ENCODE data around the gene MDFIC. TPM values are rescaled to one million over a fixed set of nuclear protein-coding genes. Genes with fewer than 3 reads are reported as not detected.

Gene MDFIC
- total RNA-seq, 1 donor from 2014 or later = 7.1 TPM

GRCh38 chr7:115066050-115066449 is 144.2 kb downstream of the MDFIC start:
- H3K4me1 Mint-ChIP-seq = peaks cover 22% of the 10 kb centered on the region
- H3K4me1 ChIP-seq = no peaks in the 10 kb centered on the region
- no peak overlapping the region for H3K4me2 ChIP-seq
- H3K27ac ChIP-seq = no peak overlapping the region
- peak overlapping the region; percentile 63 for H2AFZ ChIP-seq (replicated peaks)
- no peak overlapping the region for H3K4me3 Mint-ChIP-seq
- no peaks in the 10 kb centered on the region for H3K27me3 ChIP-seq
- no peaks in the 10 kb centered on the region for H3K27me3 Mint-ChIP-seq (ENCODE audit: insufficient read depth, low read depth)
- no peaks in the 10 kb centered on the region for H3K9me3 ChIP-seq (ENCODE audit: low read depth)
- no peak overlapping the region for H3K4me3 ChIP-seq
- H3K36me3 Mint-ChIP-seq = no peaks in the 10 kb centered on the region
- DNase-seq (ENCODE audit: low spot score) = peak; percentile 20
- no peaks in the 10 kb centered on the region for H3K79me2 ChIP-seq (ENCODE audit: low read depth)
- H3F3A ChIP-seq (ENCODE audit: low read depth) = no peaks in the 10 kb centered on the region
- no peaks in the 10 kb centered on the region for H4K20me1 ChIP-seq (ENCODE audit: low read depth)
- no peak for TF ChIP-seq CTCF (IDR thresholded peaks at IDR 0.05)
- no peak for TF ChIP-seq EZH2phosphoT487 (IDR thresholded peaks at IDR 0.05)
- no peak for TF ChIP-seq EZH2 (IDR thresholded peaks at IDR 0.05)
- H3K9me3 Mint-ChIP-seq = no peaks in the 10 kb centered on the region
- no peak overlapping the region for H3K27ac Mint-ChIP-seq
- no peaks in the 10 kb centered on the region for H3K36me3 ChIP-seq
- no peak overlapping the region for H3K9ac ChIP-seq

GRCh38 chr7:115066634-115067033 is 144.7 kb downstream of the MDFIC start:
- H3K27ac Mint-ChIP-seq = no peak overlapping the region
- Histone ChIP-seq H2AFZ (replicated peaks) (no peak overlapping the region), H3K27ac (no peak overlapping the region), H3F3A (ENCODE audit: low read depth) (no peaks in the 10 kb centered on the region), H3K4me2 (no peak overlapping the region), H3K4me1 (no peaks in the 10 kb centered on the region), H3K36me3 (no peaks in the 10 kb centered on the region), H3K9me3 (ENCODE audit: low read depth) (no peaks in the 10 kb centered on the region), H3K79me2 (ENCODE audit: low read depth) (no peaks in the 10 kb centered on the region), H3K9ac (no peak overlapping the region), H3K27me3 (no peaks in the 10 kb centered on the region), H4K20me1 (ENCODE audit: low read depth) (no peaks in the 10 kb centered on the region), H3K4me3 (no peak overlapping the region)
- no peaks in the 10 kb centered on the region for H3K27me3 Mint-ChIP-seq (ENCODE audit: insufficient read depth, low read depth)
- no peak overlapping the region for H3K4me3 Mint-ChIP-seq
- no peaks in the 10 kb centered on the region for H3K9me3 Mint-ChIP-seq
- DNase-seq (ENCODE audit: low spot score) = no peak
- no peaks in the 10 kb centered on the region for H3K36me3 Mint-ChIP-seq
- TF ChIP-seq EZH2 (IDR thresholded peaks at IDR 0.05) (no peak), EZH2phosphoT487 (IDR thresholded peaks at IDR 0.05) (no peak), CTCF (IDR thresholded peaks at IDR 0.05) (no peak)
- H3K4me1 Mint-ChIP-seq = peaks cover 22% of the 10 kb centered on the region

GRCh38 chr7:115068220-115068619 is 146.3 kb downstream of the MDFIC start:
- Histone ChIP-seq H3K9me3 (ENCODE audit: low read depth) (no peaks in the 10 kb centered on the region), H3K4me1 (no peaks in the 10 kb centered on the region), H3K27me3 (no peaks in the 10 kb centered on the region), H3K27ac (no peak overlapping the region), H3K79me2 (ENCODE audit: low read depth) (no peaks in the 10 kb centered on the region), H3F3A (ENCODE audit: low read depth) (no peaks in the 10 kb centered on the region), H3K9ac (no peak overlapping the region), H3K4me3 (no peak overlapping the region), H3K36me3 (no peaks in the 10 kb centered on the region), H2AFZ (replicated peaks) (no peak overlapping the region), H4K20me1 (ENCODE audit: low read depth) (no peaks in the 10 kb centered on the region), H3K4me2 (no peak overlapping the region)
- peaks cover 22% of the 10 kb centered on the region for H3K4me1 Mint-ChIP-seq
- H3K4me3 Mint-ChIP-seq = no peak overlapping the region
- no peaks in the 10 kb centered on the region for H3K27me3 Mint-ChIP-seq (ENCODE audit: insufficient read depth, low read depth)
- no peak for DNase-seq (ENCODE audit: low spot score)
- H3K27ac Mint-ChIP-seq = no peak overlapping the region
- TF ChIP-seq EZH2phosphoT487 (IDR thresholded peaks at IDR 0.05) (no peak), EZH2 (IDR thresholded peaks at IDR 0.05) (no peak), CTCF (IDR thresholded peaks at IDR 0.05) (no peak)
- H3K9me3 Mint-ChIP-seq = peaks cover 2% of the 10 kb centered on the region
- no peaks in the 10 kb centered on the region for H3K36me3 Mint-ChIP-seq
